GM18909 (cell line): ENCODE results near the gene PPP1CA.
"Not testable (repeated sequence)": the region's sequence is repeated elsewhere in the genome, so short reads cannot be mapped to it uniquely, and the experiment has no call there.

ENCODE experiments used
- ATAC-seq: cut with Tn5 transposase; IDR thresholded peaks from one replicate; pipeline ENCODE4 v1.9.1; 2021; ENCODE audit warnings: mild to moderate bottlenecking; ENCODE audit not compliant: unreplicated experiment, poor library complexity

PPP1CA gene

GRCh38 chr11:67435031-67435726, 33.5 kb upstream of the PPP1CA start:
- ATAC-seq, result no peak

- no peak for ATAC-seq
Measured at GRCh38 chr11:67434395-67434881, 32.8 kb upstream of the PPP1CA start.

GRCh38 chr11:67433536-67434394, 32.1 kb upstream of the PPP1CA start:
- ATAC-seq, result no peak

GRCh38 chr11:67432655-67433349, 31.1 kb upstream of the PPP1CA start:
- ATAC-seq, result no peak

- ATAC-seq, result no peak
Measured at GRCh38 chr11:67431346-67432249, 29.9 kb upstream of the PPP1CA start.

DNA sequence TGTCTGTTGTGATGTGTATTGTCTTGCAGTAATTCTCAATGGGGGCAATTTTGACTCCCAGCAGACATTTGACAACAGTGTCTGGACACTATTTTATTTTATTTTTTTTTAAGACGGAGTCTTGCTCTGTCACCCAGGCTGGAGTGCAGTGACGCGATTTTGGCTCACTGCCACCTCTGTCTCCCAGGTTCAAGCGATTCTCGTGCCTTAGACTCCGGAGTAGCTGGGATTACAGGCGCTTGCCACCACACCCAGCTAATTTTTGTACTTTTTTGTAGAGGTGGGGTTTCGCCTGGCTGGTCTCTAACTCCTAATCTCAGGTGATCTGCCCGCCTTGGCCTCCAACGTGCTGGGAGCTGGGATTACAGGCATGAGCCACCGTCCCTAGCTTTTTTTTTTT, 28.1 kb upstream of the PPP1CA start:
- ATAC-seq, result no peak

GRCh38 chr11:67429038-67429668, 27.5 kb upstream of the PPP1CA start:
- ATAC-seq, result no peak

DNA sequence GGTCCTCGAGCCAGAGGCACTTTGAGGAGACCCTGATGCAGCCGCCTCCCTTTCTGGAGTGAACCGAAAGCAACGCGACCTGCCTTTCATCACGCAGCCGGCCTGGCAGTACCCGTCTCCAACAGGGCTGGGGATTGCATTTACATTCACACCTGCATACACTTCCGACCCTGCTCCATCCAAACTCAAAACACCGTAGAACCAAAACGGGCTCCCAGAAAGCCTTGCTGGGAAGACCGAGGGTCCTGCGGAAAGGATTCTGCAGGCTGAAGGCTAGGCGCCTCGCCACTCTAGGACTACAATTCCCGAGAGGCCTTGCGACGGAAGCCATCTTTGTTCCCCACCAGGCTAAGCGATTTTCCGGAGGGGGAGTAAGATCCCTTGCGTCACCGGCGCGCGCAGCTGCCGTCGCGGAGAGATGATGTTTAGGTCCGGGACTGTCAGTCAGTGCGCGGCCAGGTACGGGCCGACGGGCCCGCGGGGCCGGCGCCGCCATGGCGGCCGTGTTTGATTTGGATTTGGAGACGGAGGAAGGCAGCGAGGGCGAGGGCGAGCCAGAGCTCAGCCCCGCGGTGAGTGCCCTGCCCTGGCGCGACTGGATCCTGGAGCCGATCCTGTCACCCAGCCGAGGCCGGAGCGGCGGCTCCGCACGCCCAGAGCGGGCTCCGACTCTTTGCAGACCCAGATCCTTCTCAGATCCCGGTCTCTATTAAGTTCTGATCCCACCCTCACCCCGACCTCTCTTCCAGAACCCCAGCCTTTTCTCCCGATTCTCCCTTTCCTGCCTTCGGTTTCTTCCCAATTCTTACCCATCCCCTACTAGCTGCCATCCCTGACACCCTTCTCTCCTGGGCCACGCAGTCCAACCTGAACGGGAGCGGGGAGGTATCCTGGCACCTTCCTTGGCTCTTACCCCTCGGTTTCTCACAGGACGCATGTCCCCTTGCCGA, 26.7 kb upstream of the PPP1CA start, which contains the start of gene RPS6KB2:
RPS6KB2 (plus strand) TSS at position 443 of the 950 bp plus-strand sequence; CDS start at position 495, 52 bp downstream.
- peak; percentile 84 for ATAC-seq

- not testable (repeated sequence) for ATAC-seq
Measured at GRCh38 chr11:67427364-67427859, 25.8 kb upstream of the PPP1CA start.

- ATAC-seq, result no peak
Measured at GRCh38 chr11:67423891-67424613, 22.4 kb upstream of the PPP1CA start.

DNA sequence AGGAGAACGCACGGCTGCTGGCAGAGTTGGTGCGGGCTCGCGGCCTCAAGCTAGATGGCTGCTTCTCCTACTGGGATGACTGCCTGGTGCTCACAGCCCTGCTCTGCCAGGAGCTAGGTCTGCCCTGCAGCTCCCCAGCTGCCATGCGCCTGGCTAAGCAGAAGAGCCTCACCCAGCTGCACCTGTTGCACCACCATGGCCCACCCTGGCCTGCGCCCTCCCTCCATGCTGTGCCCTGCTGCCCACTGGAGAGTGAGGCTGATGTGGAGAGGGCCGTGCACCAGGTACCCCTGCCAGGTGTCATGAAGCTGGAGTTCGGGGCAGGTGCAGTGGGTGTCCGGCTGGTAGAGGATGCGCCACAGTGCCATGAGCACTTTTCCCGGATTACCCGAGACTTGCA, 21.8 kb upstream of the PPP1CA start:
- no peak for ATAC-seq

DNA sequence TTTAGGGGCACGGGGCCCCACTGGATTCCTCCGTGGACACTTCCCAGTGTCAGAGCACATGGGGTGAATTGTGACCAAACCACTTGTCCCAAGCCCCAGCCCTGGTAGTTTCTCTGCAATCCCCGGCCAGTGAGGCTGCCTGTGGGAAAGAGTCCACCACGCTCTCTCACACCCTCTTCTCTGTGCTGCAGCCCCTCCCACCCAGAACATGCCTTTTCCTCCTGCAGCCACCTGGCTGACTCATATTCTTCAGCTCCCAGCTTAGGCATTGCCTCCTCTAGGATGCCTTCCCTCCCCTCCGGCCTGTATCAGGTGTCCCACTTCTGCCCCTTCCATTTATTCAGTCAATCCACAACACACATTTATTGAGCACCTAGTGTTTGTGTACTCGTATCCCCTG, 21.2 kb upstream of the PPP1CA start:
- ATAC-seq, result no peak

DNA sequence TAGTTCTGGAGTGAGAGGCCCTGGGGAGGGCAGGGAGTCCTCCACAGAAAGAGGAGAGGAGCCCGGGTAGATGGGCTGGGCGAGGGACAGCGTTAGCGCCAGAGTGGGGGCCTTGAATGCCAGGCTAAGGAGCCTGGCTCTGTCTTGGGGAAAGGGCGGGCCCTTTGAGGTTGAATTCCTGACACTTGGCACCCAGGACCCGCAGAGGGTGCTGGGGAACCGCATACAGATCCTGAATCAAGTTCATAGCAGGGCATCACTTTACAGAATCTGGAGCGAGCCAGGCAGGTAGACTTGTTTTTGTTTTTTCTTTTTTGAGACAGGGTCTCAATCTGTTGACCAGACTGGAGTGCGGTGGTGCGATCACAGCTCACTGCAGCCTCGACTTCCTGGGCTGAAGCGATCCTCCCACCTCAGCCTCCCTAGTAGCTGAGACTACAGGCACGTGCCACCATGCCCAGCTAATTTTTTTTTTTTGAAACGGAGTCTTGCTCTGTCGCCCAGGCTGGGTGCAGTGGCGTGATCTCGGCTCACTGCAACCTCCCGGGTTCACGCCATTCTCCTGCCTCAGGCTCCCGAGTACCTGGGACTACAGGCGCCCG, 19.9 kb upstream of the PPP1CA start:
- ATAC-seq, result no peak

DNA sequence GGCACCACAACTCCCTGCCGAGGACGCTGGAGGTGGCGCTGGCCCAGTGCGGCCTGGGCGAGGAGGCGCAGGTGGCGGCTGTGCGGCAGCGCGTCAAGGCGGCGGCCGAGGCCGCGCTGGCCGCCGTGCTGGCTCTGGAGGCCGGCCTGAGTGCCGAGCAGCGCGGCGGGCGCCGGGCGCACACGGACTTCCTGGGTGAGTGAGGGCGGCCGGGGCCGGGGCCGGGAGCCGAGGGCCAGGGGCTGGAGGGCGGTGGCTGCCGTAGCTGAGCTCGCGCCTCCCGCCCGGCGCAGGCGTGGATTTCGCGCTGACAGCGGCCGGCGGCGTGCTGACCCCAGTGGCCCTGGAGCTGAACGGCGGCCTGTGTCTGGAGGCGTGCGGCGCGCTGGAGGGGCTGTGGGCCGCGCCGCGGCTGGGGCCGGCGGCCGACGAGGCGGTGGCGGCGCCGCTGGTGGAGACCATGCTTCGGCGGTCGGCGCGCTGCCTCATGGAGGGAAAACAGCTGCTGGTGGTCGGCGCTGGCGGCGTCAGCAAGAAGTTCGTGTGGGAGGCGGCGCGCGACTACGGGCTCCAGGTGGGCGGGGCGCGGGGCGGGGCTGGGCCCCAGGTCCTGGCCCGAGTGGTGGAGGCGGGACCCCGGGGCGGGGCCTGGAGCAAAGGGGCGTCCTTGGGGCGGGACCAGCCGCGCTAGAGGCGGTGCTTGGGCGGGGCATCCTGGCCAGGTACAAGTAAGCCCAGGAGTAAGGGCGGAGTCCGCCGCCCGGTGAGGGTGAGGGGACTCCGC, 19.2 kb upstream of the PPP1CA start:
- peak; percentile 82 for ATAC-seq

DNA sequence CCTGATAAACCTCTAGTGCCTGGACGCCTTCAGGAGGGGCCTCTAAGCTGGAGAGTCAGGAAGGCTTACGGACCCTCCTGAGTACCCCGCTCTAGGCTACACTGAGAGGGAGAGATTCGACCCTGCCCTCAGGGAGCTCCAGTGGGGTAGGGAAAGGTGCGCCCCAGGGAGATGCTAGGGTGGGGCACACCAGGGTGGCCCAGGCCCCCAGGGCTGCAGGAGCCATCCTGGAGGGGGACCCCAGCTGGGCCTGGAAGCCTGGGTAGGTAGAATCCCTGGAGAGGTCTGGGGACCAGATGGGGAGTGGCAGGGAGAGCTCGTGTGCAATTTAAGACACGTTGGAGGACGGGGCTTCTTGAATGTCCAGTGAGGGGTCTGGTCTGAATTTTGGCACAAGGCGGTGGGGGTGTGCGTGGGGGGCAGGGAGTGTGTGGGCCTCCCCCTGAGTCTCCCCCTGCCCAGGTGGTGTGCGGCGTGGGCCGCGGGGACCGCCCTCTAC, 18.5 kb upstream of the PPP1CA start:
- ATAC-seq, result no peak
